HPDE6-E6E7 (cell line): ENCODE data around the gene ARHGEF1.
A peak's percentile ranks its signal among the peaks of the same experiment; 100 is the strongest.
"Not testable (repeated sequence)": the region's sequence is repeated elsewhere in the genome, so short reads cannot be mapped to it uniquely, and the experiment has no call there.

Experiments used
- DNase-seq: peaks from one replicate; pipeline ENCODE4 v3.0.0; 2011; ENCODE audit warnings: missing footprints; ENCODE audit errors: extremely low spot score

ARHGEF1 gene

GRCh38 chr19:41861846-41862245, 21.1 kb upstream of the ARHGEF1 start:
- no peak for DNase-seq

- no peak for DNase-seq
These were observed 20.5 kb upstream of the ARHGEF1 start for GRCh38 chr19:41862445-41862986.

- DNase-seq: no peak
These were observed 19.6 kb upstream of the ARHGEF1 start for GRCh38 chr19:41863209-41863931.

- no peak for DNase-seq
These were observed 18.6 kb upstream of the ARHGEF1 start for GRCh38 chr19:41864374-41864773.

- no peak for DNase-seq
These were observed 16.7 kb upstream of the ARHGEF1 start for GRCh38 chr19:41866284-41866683.

GRCh38 chr19:41868120-41868988, 14.6 kb upstream of the ARHGEF1 start:
- no peak for DNase-seq

GRCh38 chr19:41868989-41869300, 14.0 kb upstream of the ARHGEF1 start:
- DNase-seq: no peak

GRCh38 chr19:41869374-41869955, 13.5 kb upstream of the ARHGEF1 start:
- DNase-seq: no peak

- DNase-seq: no peak
These were observed 12.5 kb upstream of the ARHGEF1 start for GRCh38 chr19:41870401-41870873.

GRCh38 chr19:41871573-41872383, 11.2 kb upstream of the ARHGEF1 start:
- no peak for DNase-seq

GRCh38 chr19:41872384-41872774, 10.6 kb upstream of the ARHGEF1 start:
- no peak for DNase-seq

GRCh38 chr19:41872775-41873647, 10.0 kb upstream of the ARHGEF1 start:
- peak; percentile 80 for DNase-seq

- DNase-seq: not testable (repeated sequence)
These were observed 7.0 kb upstream of the ARHGEF1 start for GRCh38 chr19:41875973-41876372.

GRCh38 chr19:41876847-41877832, 5.8 kb upstream of the ARHGEF1 start, which contains the start of gene CD79A:
TSS of gene CD79A (plus strand) at chr19:41877279. CDS start at chr19:41877305, 26 bp downstream.
- DNase-seq: no peak

GRCh38 chr19:41877916-41878905, 4.8 kb upstream of the ARHGEF1 start:
- DNase-seq: no peak

GRCh38 chr19:41879080-41879479, 3.9 kb upstream of the ARHGEF1 start:
- no peak for DNase-seq

- DNase-seq: no peak
These were observed 3.2 kb upstream of the ARHGEF1 start for GRCh38 chr19:41879670-41880328.
